Stimulated activated CD8-positive, alpha-beta memory T cell treated with anti-CD3 and anti-CD28 coated beads, Interleukin-4, amount 100 ng/mL, for 4 hours (primary cell): ENCODE data around the gene PLEKHH2.

Experiments
- DNase-seq, 2 donors: peaks; one replicate each; pipeline ENCODE4 v3.0.0-alpha.2; 2020; ENCODE audit warnings: low read depth in 2 of 2, low spot score in 1 of 2

PLEKHH2 gene

DNA sequence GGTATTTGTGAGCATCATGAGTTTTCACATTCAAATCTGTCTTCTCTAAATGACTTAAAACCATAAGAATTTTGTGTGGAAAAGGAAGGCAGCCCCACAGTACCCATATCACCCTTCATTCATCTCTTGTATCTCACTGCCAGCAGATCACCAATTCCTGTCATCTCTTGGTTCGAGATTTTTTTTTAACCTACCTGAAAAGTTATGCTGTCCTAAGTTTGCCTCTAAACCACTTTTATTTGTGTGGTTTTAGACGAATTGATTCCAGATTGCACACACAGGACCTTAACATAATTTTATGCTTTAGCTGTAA, 169.6 kb downstream of the PLEKHH2 start:
- no peak for DNase-seq

DNA sequence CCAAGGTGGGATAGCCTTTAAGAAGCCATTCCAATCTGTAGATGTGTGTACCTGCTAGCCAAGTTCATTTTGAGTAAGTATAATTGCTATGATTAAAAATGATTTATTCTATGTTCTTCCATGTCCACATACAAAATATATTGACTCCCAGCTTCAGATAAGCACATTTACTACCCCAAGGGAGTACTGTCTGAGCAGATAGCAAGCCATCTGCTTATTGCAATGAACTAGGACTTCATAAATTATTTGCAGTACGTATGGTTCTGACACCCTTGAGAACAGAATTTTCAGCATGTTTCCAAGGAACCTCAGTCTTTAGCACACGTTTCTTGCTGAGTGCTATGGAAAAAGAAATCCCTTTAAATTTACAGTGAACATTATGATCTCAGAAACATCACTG, 173.4 kb downstream of the PLEKHH2 start:
- DNase-seq = no peak

GRCh38 chr2:43810888-43811287, 173.8 kb downstream of the PLEKHH2 start:
- no peak for DNase-seq

GRCh38 chr2:43812006-43812405, 174.9 kb downstream of the PLEKHH2 start:
- DNase-seq = no peak

DNA sequence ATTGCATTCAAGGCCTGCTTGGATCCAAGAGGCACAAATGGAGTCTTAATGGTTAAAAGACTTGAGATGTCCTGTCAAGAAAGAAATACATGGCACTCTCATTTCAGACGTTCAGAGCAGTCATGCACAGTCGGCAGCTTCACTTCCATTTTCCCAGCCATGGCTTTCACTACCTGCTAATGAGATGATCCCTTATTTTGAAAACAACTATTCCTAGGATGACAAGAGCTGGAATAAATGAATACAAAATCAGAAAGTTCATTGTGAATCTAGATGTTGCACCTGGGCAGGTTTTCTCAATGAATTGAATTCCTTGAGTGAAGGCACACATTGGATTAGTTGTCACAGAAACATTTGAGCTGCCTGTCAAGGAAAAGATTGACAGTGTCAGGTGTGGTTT, 175.9 kb downstream of the PLEKHH2 start:
- DNase-seq = no peak

DNA sequence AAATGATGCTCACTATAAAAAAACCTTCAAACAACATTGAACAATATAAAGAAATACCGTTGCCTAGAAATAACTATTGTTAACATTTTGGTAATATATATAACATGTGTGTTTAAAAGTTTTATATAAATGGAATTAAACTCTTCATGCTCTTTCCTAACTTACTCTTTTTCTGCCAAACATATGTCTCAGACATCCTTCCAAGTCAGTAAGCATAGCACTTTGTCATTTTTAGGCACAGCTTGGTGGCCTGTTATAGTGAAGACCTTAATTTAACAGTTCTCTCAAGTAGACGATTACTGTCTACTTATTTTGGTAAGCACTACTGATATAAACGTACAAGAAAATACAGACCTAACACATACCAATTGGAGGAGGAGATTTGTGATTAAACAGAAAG, 177.7 kb downstream of the PLEKHH2 start:
- no peak for DNase-seq
